GM23338 (cell line): ENCODE data around the gene NEFH.

ENCODE experiments used
- CREB1 ChIP-seq: fragments of 250-450 bp; sonication (Bioruptor Pico); IDR thresholded peaks from 2 replicates; pipeline ENCODE4 v1.5.0; 2020; ENCODE audit warnings: low read depth, mild to moderate bottlenecking, moderate library complexity
- CTCF ChIP-seq, 2 experiments: fragments of 200-600 bp in 1 of 2; sonication (generic) in 1 of 2; conservative IDR thresholded peaks; 2 replicates each; pipeline versions ENCODE4 v1.5.1 to v1.6.1; 2016 to 2017; ENCODE audit warnings: antibody characterized with exemption in 2 of 2, low read depth in 2 of 2, mild to moderate bottlenecking in 2 of 2, moderate library complexity in 1 of 2
- EZH2 ChIP-seq: fragments of 200-600 bp; sonication (generic); IDR thresholded peaks from one replicate; pipeline ENCODE4 v1.8.0; 2017; ENCODE audit warnings: antibody characterized with exemption, mild to moderate bottlenecking, low read depth; ENCODE audit not compliant: unreplicated experiment
- EZH2phosphoT487 ChIP-seq: fragments of 200-600 bp; sonication (generic); IDR thresholded peaks from one replicate; pipeline ENCODE4 v1.8.1; 2018; ENCODE audit warnings: antibody characterized with exemption; ENCODE audit not compliant: unreplicated experiment
- JUNB ChIP-seq: IDR thresholded peaks from one replicate; pipeline ENCODE4 v1.6.1; 2016; ENCODE audit warnings: antibody characterized with exemption; ENCODE audit not compliant: unreplicated experiment
- POLR2AphosphoS5 ChIP-seq: IDR thresholded peaks from 2 replicates; pipeline ENCODE4 v1.6.1; 2016; ENCODE audit warnings: antibody characterized with exemption, low read depth
- STAT1 ChIP-seq: IDR thresholded peaks from one replicate; pipeline ENCODE4 v1.6.1; 2016; ENCODE audit warnings: antibody characterized with exemption; ENCODE audit not compliant: unreplicated experiment
- ZNF114 ChIP-seq: fragments of 250-450 bp; sonication (Bioruptor Pico); IDR thresholded peaks from 2 replicates; pipeline ENCODE4 v1.5.0; 2020; ENCODE audit warnings: mild to moderate bottlenecking, moderate library complexity
- ZNF331 ChIP-seq: fragments of 250-450 bp; sonication (Bioruptor Pico); IDR thresholded peaks from 2 replicates; pipeline ENCODE4 v1.5.0; 2020; ENCODE audit warnings: low read depth, mild to moderate bottlenecking, moderate library complexity
- TF ChIP-seq, protein P1 (sequence below): IDR thresholded peaks from one replicate; pipeline ENCODE4 v1.6.1; 2018; ENCODE audit warnings: antibody characterized with exemption; ENCODE audit not compliant: unreplicated experiment
- TF ChIP-seq, protein P2 (sequence below): IDR thresholded peaks from 2 replicates; pipeline ENCODE4 v1.6.1; 2016; ENCODE audit warnings: antibody characterized with exemption

GRCh38 chr22:29512031-29512430, 32.0 kb downstream of the NEFH start:
- TF ChIP-seq CTCF (conservative IDR thresholded peaks at IDR 0.05; ENCODE audit: low read depth in 2 of 2) (no peak), EZH2phosphoT487 (no peak), EZH2 (no peak), POLR2AphosphoS5 (no peak), CREB1 (CRISPR knock-in tag) (no peak), STAT1 (no peak), JUNB (no peak), ZNF331 (CRISPR knock-in tag) (no peak), ZNF114 (CRISPR knock-in tag) (no peak)
- TF ChIP-seq, protein P1, sequence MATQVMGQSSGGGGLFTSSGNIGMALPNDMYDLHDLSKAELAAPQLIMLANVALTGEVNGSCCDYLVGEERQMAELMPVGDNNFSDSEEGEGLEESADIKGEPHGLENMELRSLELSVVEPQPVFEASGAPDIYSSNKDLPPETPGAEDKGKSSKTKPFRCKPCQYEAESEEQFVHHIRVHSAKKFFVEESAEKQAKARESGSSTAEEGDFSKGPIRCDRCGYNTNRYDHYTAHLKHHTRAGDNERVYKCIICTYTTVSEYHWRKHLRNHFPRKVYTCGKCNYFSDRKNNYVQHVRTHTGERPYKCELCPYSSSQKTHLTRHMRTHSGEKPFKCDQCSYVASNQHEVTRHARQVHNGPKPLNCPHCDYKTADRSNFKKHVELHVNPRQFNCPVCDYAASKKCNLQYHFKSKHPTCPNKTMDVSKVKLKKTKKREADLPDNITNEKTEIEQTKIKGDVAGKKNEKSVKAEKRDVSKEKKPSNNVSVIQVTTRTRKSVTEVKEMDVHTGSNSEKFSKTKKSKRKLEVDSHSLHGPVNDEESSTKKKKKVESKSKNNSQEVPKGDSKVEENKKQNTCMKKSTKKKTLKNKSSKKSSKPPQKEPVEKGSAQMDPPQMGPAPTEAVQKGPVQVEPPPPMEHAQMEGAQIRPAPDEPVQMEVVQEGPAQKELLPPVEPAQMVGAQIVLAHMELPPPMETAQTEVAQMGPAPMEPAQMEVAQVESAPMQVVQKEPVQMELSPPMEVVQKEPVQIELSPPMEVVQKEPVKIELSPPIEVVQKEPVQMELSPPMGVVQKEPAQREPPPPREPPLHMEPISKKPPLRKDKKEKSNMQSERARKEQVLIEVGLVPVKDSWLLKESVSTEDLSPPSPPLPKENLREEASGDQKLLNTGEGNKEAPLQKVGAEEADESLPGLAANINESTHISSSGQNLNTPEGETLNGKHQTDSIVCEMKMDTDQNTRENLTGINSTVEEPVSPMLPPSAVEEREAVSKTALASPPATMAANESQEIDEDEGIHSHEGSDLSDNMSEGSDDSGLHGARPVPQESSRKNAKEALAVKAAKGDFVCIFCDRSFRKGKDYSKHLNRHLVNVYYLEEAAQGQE, result no peak
- TF ChIP-seq, protein P2, sequence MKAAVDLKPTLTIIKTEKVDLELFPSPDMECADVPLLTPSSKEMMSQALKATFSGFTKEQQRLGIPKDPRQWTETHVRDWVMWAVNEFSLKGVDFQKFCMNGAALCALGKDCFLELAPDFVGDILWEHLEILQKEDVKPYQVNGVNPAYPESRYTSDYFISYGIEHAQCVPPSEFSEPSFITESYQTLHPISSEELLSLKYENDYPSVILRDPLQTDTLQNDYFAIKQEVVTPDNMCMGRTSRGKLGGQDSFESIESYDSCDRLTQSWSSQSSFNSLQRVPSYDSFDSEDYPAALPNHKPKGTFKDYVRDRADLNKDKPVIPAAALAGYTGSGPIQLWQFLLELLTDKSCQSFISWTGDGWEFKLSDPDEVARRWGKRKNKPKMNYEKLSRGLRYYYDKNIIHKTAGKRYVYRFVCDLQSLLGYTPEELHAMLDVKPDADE, result no peak
